Sigmoid colon (tissue), 7 donors: ENCODE results near the gene KCNH8. TPM values are rescaled to one million over a fixed set of nuclear protein-coding genes. Genes with fewer than 3 reads are reported as not detected.
"Not testable (repeated sequence)": the region's sequence is repeated elsewhere in the genome, so short reads cannot be mapped to it uniquely, and the experiment has no call there.

Experiments
- DNase-seq: peaks from one replicate; pipeline ENCODE4 v3.0.0-alpha.2; 2019
- H3K27ac ChIP-seq, 4 donors: fragments of 200-600 bp; sonication (generic); one replicate each; pipeline ENCODE4 v1.5.1; 2016 to 2019; ENCODE audit warnings: mild to moderate bottlenecking in 1 of 4
- H3K27me3 ChIP-seq, 3 donors: fragments of 200-600 bp; sonication (generic); one replicate each; pipeline ENCODE4 v1.5.1; 2019; ENCODE audit warnings: mild to moderate bottlenecking in 1 of 3
- H3K36me3 ChIP-seq, 4 donors: fragments of 200-600 bp; sonication (generic); one replicate each; pipeline ENCODE4 v1.5.1; 2016 to 2019
- H3K4me1 ChIP-seq, 4 donors: fragments of 200-600 bp; sonication (generic); one replicate each; pipeline ENCODE4 v1.5.1; 2017 to 2019
- H3K4me3 ChIP-seq, 4 donors: fragments of 200-600 bp; sonication (generic); one replicate each; pipeline ENCODE4 v1.5.1; 2017 to 2019; ENCODE audit warnings: mild to moderate bottlenecking in 2 of 4, moderate library complexity in 1 of 4
- H3K9me3 ChIP-seq, 4 donors: fragments of 200-600 bp in 3 of 4; sonication (generic) in 3 of 4; one replicate each; pipeline versions ENCODE4 v1.5.1 to v1.6.1; 2013 to 2019
- EP300 ChIP-seq, 4 donors: sonication (generic); formaldehyde crosslinking; IDR thresholded peaks; one replicate each; pipeline ENCODE4 v1.6.1; 2017; ENCODE audit warnings: antibody characterized with exemption in 4 of 4
- POLR2A ChIP-seq, 2 donors: fragments of 450-650 bp; IDR thresholded peaks; one replicate each; pipeline ENCODE4 v1.6.1; 2016; ENCODE audit warnings: antibody characterized with exemption in 2 of 2, mild to moderate bottlenecking in 2 of 2, moderate library complexity in 2 of 2
- POLR2AphosphoS5 ChIP-seq, 4 donors: sonication (generic); formaldehyde crosslinking; IDR thresholded peaks; one replicate each; pipeline ENCODE4 v1.6.1; 2017; ENCODE audit warnings: antibody characterized with exemption in 4 of 4
- WGBS, 2 donors: extraction: QIAGEN DNeasy Blood & Tissue Kit; methylation state at CpG; one replicate each; pipeline ENCODE4 v1.1.7; 2013; 5-methylcytosine and 5-hydroxymethylcytosine counted together
- intact Hi-C: fragments of 100-400 bp; cut with DNase I; formaldehyde crosslinking; loops from one replicate; pipeline ENCODE4 v1.15.1; 2023
- polyA plus RNA-seq, 3 donors: library from polyadenylated mRNA; stranded (reverse); fragments of 200-250 nt; gene quantifications; one replicate each; pipeline ENCODE4 v1.2.3, GENCODE V29; 2013
- total RNA-seq, 4 donors: library from RNA; depleted of rRNA; stranded (reverse); fragments of >200 nt; gene quantifications; one replicate each; pipeline ENCODE4 v1.1.0, GENCODE V29; 2016
- TF ChIP-seq, protein P1 (sequence below), 4 experiments: fragments of 450-650 bp in 3 of 4; fragments of 200-600 bp in 1 of 4; IDR thresholded peaks; one replicate each; pipeline ENCODE4 v1.5.1; 2016 to 2019; ENCODE audit warnings: antibody characterized with exemption in 4 of 4, mild to moderate bottlenecking in 3 of 4, moderate library complexity in 2 of 4
- donor health status: healthy with polysubstance abuse.
- donor health status: Bipolar disorder and iron deficiency.
- donor health status: healthy.

KCNH8 gene
- total and polyA plus RNA-seq, 7 donors, result 0.23 to 1.1 (median 0.66) TPM

DNA sequence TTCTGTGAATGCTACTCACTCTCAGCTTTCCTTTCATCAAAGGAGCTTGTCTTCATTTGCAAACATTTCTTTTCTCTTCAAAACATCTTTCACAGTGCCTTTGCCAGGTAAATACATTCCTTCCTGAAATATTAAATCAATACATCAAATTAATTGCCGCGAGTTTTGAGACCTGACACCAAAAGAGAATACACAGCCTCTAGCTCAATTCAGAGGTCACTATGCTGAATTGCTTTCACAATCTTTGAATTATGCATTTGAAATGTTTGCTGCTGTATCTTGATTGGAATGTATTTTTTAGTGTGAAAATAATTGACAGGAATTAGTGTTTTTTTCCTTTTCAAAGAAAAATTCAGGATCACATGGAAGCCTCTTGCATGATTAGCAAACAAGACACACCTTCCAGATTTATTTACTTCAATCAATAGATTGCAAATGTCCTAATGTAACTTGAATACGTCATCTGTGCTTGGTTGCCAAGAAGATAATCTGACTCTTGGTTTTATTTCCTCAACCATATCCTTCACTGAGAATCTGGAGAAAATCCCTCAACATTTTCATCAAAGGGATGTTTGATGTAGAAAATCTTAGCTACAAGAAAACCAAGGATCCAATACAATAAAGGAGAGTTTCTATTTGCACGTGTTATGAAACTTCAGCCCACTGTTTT is 83.6 kb downstream of the KCNH8 start:
- DNase-seq, result no peak
- Histone ChIP-seq H3K9me3 (no peaks in the 10 kb centered on the region), H3K4me1 (no peaks in the 10 kb centered on the region), H3K36me3 (no peaks in the 10 kb centered on the region), H3K4me3 (no peak overlapping the region), H3K27me3 (no peaks in the 10 kb centered on the region), H3K27ac (no peak overlapping the region)
- 89 to 93% methylated on average over 4 of the region's 4 CpGs for WGBS, 2 donors
- intact Hi-C loops, result no loop called here
- TF ChIP-seq, protein P1, sequence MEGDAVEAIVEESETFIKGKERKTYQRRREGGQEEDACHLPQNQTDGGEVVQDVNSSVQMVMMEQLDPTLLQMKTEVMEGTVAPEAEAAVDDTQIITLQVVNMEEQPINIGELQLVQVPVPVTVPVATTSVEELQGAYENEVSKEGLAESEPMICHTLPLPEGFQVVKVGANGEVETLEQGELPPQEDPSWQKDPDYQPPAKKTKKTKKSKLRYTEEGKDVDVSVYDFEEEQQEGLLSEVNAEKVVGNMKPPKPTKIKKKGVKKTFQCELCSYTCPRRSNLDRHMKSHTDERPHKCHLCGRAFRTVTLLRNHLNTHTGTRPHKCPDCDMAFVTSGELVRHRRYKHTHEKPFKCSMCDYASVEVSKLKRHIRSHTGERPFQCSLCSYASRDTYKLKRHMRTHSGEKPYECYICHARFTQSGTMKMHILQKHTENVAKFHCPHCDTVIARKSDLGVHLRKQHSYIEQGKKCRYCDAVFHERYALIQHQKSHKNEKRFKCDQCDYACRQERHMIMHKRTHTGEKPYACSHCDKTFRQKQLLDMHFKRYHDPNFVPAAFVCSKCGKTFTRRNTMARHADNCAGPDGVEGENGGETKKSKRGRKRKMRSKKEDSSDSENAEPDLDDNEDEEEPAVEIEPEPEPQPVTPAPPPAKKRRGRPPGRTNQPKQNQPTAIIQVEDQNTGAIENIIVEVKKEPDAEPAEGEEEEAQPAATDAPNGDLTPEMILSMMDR (IDR thresholded peaks at IDR 0.05), result no peak
- TF ChIP-seq POLR2A (IDR thresholded peaks at IDR 0.05) (no peak), EP300 (IDR thresholded peaks at IDR 0.05) (no peak), POLR2AphosphoS5 (IDR thresholded peaks at IDR 0.05) (no peak)

DNA sequence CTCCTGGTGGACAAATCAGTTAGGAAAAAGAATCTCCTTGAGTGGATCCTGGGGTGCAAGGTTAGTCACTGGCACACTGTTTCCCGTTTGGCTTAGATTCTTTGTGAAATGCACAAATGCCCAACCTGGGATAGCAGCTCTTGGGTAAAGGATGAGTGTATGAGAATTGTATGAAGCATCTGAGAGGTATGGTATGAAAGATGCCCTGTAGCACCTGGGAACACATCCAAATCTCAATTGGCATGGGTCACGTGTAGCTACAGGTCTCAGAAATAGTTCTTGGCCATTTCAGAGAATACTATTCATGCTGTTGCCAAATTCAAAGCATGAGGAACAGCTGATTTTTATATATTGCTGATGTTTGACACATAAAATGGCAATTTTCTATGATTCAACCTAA is 84.3 kb downstream of the KCNH8 start:
- Histone ChIP-seq H3K4me1 (no peaks in the 10 kb centered on the region), H3K4me3 (no peak overlapping the region), H3K36me3 (no peaks in the 10 kb centered on the region), H3K9me3 (no peaks in the 10 kb centered on the region), H3K27me3 (no peaks in the 10 kb centered on the region), H3K27ac (no peak overlapping the region)
- intact Hi-C loops, result no loop called here
- 71 to 83% methylated on average over 2 of the region's 2 CpGs for WGBS, 2 donors
- TF ChIP-seq POLR2AphosphoS5 (IDR thresholded peaks at IDR 0.05) (no peak), POLR2A (IDR thresholded peaks at IDR 0.05) (no peak), EP300 (IDR thresholded peaks at IDR 0.05) (no peak)
- TF ChIP-seq, protein P1 (IDR thresholded peaks at IDR 0.05), result no peak
- no peak for DNase-seq

GRCh38 chr3:19233882-19234784 is 85.8 kb downstream of the KCNH8 start:
- H3K9me3 ChIP-seq, H3K4me1 ChIP-seq, intact Hi-C loops, DNase-seq, H3K27me3 ChIP-seq, H3K27ac ChIP-seq, H3K4me3 ChIP-seq, H3K36me3 ChIP-seq: not testable (repeated sequence)
- 92 to 96% methylated on average over 53 of the region's 53 CpGs for WGBS, 2 donors

DNA sequence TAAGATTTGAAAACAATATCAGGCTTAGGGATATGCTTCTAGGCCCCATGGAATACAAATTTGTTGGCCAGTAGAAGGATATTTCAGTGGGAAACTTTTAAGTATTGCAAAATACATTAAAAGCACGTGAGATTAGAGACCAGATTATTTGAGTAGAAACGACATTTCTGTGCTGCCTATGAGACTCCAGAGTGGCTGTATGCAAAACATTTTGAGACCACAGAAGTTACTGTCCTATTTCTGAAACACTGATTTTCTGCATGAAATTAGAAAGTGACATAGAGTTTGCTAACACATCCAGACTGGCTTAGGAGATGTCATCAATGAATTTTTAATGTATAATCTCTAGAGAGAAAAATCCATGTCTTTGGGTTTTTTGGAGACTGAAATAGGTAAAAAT is 99.8 kb downstream of the KCNH8 start:
- H3K4me1 ChIP-seq, result no peaks in the 10 kb centered on the region
- peaks cover 0 to 4% (median 0%) of the 10 kb centered on the region in 4 donors for H3K9me3 ChIP-seq
- intact Hi-C loops, result no loop called here
- TF ChIP-seq POLR2A (IDR thresholded peaks at IDR 0.05), result no peak
- TF ChIP-seq EP300 (IDR thresholded peaks at IDR 0.05), result no peak
- TF ChIP-seq POLR2AphosphoS5 (IDR thresholded peaks at IDR 0.05), result no peak
- TF ChIP-seq, protein P1 (IDR thresholded peaks at IDR 0.05), result no peak
- H3K36me3 ChIP-seq, result no peaks in the 10 kb centered on the region
- H3K4me3 ChIP-seq, result no peak overlapping the region
- H3K27me3 ChIP-seq, result no peaks in the 10 kb centered on the region
- DNase-seq, result no peak
- 79 to 85% methylated on average over 2 of the region's 2 CpGs for WGBS, 2 donors
- no peak overlapping the region for H3K27ac ChIP-seq

GRCh38 chr3:19248767-19249166 is 100.5 kb downstream of the KCNH8 start:
- Histone ChIP-seq H3K27ac (no peak overlapping the region), H3K27me3 (no peaks in the 10 kb centered on the region), H3K9me3 (peaks cover 0 to 4% (median 0%) of the 10 kb centered on the region in 4 donors), H3K36me3 (no peaks in the 10 kb centered on the region), H3K4me1 (no peaks in the 10 kb centered on the region), H3K4me3 (no peak overlapping the region)
- WGBS, 2 donors, result 89 to 91% methylated on average over 1 of the region's 1 CpG
- no peak for DNase-seq
- TF ChIP-seq EP300 (IDR thresholded peaks at IDR 0.05), result no peak
- TF ChIP-seq POLR2AphosphoS5 (IDR thresholded peaks at IDR 0.05), result no peak
- TF ChIP-seq POLR2A (IDR thresholded peaks at IDR 0.05), result no peak
- TF ChIP-seq, protein P1 (IDR thresholded peaks at IDR 0.05), result no peak
- intact Hi-C loops, result no loop called here
